GM18870 (cell line): ENCODE measurements around the gene ZNF70.

Experiments
- ATAC-seq: cut with Tn5 transposase; IDR thresholded peaks from one replicate; pipeline ENCODE4 v1.9.1; 2021; ENCODE audit warnings: moderate library complexity; ENCODE audit not compliant: unreplicated experiment

The ZNF70 gene

GRCh38 chr22:23750714-23751440, at the start of gene ZNF70:
TSS of gene ZNF70 (minus strand) at chr22:23751112. CDS start at chr22:23745140, 5,972 bp downstream.
- ATAC-seq, result no peak

- ATAC-seq, result no peak
Observed at GRCh38 chr22:23796461-23796860, 45.5 kb upstream of the ZNF70 start.

GRCh38 chr22:23793326-23793725, 42.4 kb upstream of the ZNF70 start:
- ATAC-seq, result no peak

GRCh38 chr22:23791738-23792645, 41.1 kb upstream of the ZNF70 start:
- ATAC-seq, result no peak

GRCh38 chr22:23790819-23791737, 40.2 kb upstream of the ZNF70 start:
- no peak for ATAC-seq

GRCh38 chr22:23789638-23790037, 38.7 kb upstream of the ZNF70 start:
- ATAC-seq, result no peak

- no peak for ATAC-seq
Observed at GRCh38 chr22:23789121-23789520, 38.2 kb upstream of the ZNF70 start.

GRCh38 chr22:23787910-23788309, 37.0 kb upstream of the ZNF70 start:
- ATAC-seq, result no peak

GRCh38 chr22:23787600-23787896, 36.6 kb upstream of the ZNF70 start:
- ATAC-seq, result peak; percentile 3

GRCh38 chr22:23786752-23787599, 36.1 kb upstream of the ZNF70 start, which contains the start of gene SMARCB1:
TSS of gene SMARCB1 (plus strand) at chr22:23786966. CDS start at chr22:23787170, 204 bp downstream.
- ATAC-seq, result peak; percentile 46

GRCh38 chr22:23786261-23786710, 35.4 kb upstream of the ZNF70 start:
- ATAC-seq, result no peak

GRCh38 chr22:23784215-23784732, 33.4 kb upstream of the ZNF70 start:
- ATAC-seq, result no peak

GRCh38 chr22:23783265-23784150, 32.6 kb upstream of the ZNF70 start:
- no peak for ATAC-seq

- no peak for ATAC-seq
Observed at GRCh38 chr22:23782703-23783102, 31.8 kb upstream of the ZNF70 start.

GRCh38 chr22:23782252-23782651, 31.3 kb upstream of the ZNF70 start:
- ATAC-seq, result no peak

GRCh38 chr22:23781511-23782183, 30.7 kb upstream of the ZNF70 start:
- ATAC-seq, result no peak

GRCh38 chr22:23781065-23781464, 30.2 kb upstream of the ZNF70 start:
- ATAC-seq, result no peak

- ATAC-seq, result no peak
Observed at GRCh38 chr22:23780146-23780748, 29.3 kb upstream of the ZNF70 start.
